MM.1S (cell line): Measurements from ENCODE around the gene ACHE.

Experiments used
- DNase-seq: peaks from one replicate; pipeline ENCODE4 v3.0.0-alpha.2; 2015
- H2AFZ ChIP-seq: fragments of 300-600 bp; sonication (generic); 2 replicates; pipeline ENCODE4 v1.6.0; 2016; ENCODE audit warnings: antibody characterized with exemption, low read length
- H3F3A ChIP-seq: fragments of 300-600 bp; sonication (generic); 2 replicates; pipeline ENCODE4 v1.6.1; 2016; ENCODE audit warnings: mild to moderate bottlenecking, antibody characterized with exemption, low read length, moderate library complexity, mixed read lengths; ENCODE audit not compliant: insufficient read depth
- H3K27ac ChIP-seq: fragments of 300-600 bp; sonication (generic); 2 replicates; pipeline ENCODE4 v1.5.1; 2016; ENCODE audit warnings: mild to moderate bottlenecking, low read length
- H3K27me3 ChIP-seq: fragments of 300-600 bp; sonication (generic); replicated peaks from 2 replicates; pipeline ENCODE4 v1.6.0; 2016; ENCODE audit warnings: low read length; ENCODE audit not compliant: insufficient read depth
- H3K36me3 ChIP-seq: fragments of 300-600 bp; sonication (generic); replicated peaks from 2 replicates; pipeline ENCODE4 v1.6.1; 2016; ENCODE audit warnings: mild to moderate bottlenecking, low read length, mixed read lengths; ENCODE audit not compliant: insufficient read depth
- H3K4me1 ChIP-seq: fragments of 300-600 bp; sonication (generic); 2 replicates; pipeline ENCODE4 v1.6.1; 2016; ENCODE audit warnings: low read length, mixed read lengths
- H3K4me2 ChIP-seq: fragments of 300-600 bp; sonication (generic); 2 replicates; pipeline ENCODE4 v1.6.0; 2016; ENCODE audit warnings: low read depth, low read length
- H3K4me3 ChIP-seq: fragments of 300-600 bp; sonication (generic); 2 replicates; pipeline ENCODE4 v1.5.1; 2016; ENCODE audit warnings: low read length, mixed read lengths
- H3K79me2 ChIP-seq: fragments of 300-600 bp; sonication (generic); 2 replicates; pipeline ENCODE4 v1.6.1; 2016; ENCODE audit warnings: mixed run types, low read length, mixed read lengths
- H3K9ac ChIP-seq: fragments of 300-600 bp; sonication (generic); 2 replicates; pipeline ENCODE4 v1.6.1; 2016; ENCODE audit warnings: low read length, mixed read lengths
- H3K9me2 ChIP-seq: fragments of 300-600 bp; sonication (generic); replicated peaks from 2 replicates; pipeline ENCODE4 v1.6.1; 2016; ENCODE audit warnings: mild to moderate bottlenecking, low read length, mixed read lengths; ENCODE audit not compliant: insufficient read depth
- H3K9me3 ChIP-seq: fragments of 300-600 bp; sonication (generic); replicated peaks from 2 replicates; pipeline ENCODE4 v1.6.1; 2016; ENCODE audit warnings: mild to moderate bottlenecking, low read length, mixed read lengths; ENCODE audit not compliant: insufficient read depth
- H4K20me1 ChIP-seq: fragments of 300-600 bp; sonication (generic); 2 replicates; pipeline ENCODE4 v1.6.1; 2016; ENCODE audit warnings: mild to moderate bottlenecking, low read length, moderate library complexity, mixed read lengths; ENCODE audit not compliant: insufficient read depth
- CTCF ChIP-seq: fragments of 300-600 bp; sonication (generic); IDR thresholded peaks from 2 replicates; pipeline ENCODE4 v1.5.1; 2016; ENCODE audit warnings: antibody characterized with exemption, low read length, mixed read lengths
- EZH2 ChIP-seq: fragments of 300-600 bp; sonication (generic); optimal IDR thresholded peaks from 2 replicates; pipeline ENCODE3; 2017; ENCODE audit warnings: low read depth, mild to moderate bottlenecking, antibody characterized with exemption, low read length, mixed read lengths
- EZH2phosphoT487 ChIP-seq: fragments of 300-600 bp; sonication (generic); IDR thresholded peaks from 2 replicates; pipeline ENCODE4 v1.6.1; 2018; ENCODE audit warnings: antibody characterized with exemption, low read length

Gene ACHE

GRCh38 chr7:100908512-100908911 lies 12.8 kb upstream of the ACHE start:
- no peaks in the 10 kb centered on the region for H3K4me1 ChIP-seq
- H3K9me2 ChIP-seq, result no peaks in the 10 kb centered on the region
- H3K36me3 ChIP-seq, result no peaks in the 10 kb centered on the region
- H4K20me1 ChIP-seq, result no peaks in the 10 kb centered on the region
- peaks cover 22% of the 10 kb centered on the region for H3K27me3 ChIP-seq
- H3K4me3 ChIP-seq, result no peak overlapping the region
- no peaks in the 10 kb centered on the region for H3F3A ChIP-seq
- DNase-seq, result no peak
- no peaks in the 10 kb centered on the region for H3K79me2 ChIP-seq
- no peak overlapping the region for H3K4me2 ChIP-seq
- no peak overlapping the region for H3K9ac ChIP-seq
- H3K27ac ChIP-seq, result no peak overlapping the region
- H3K9me3 ChIP-seq, result no peaks in the 10 kb centered on the region
- TF ChIP-seq CTCF (no peak), EZH2phosphoT487 (no peak), EZH2 (no peak)
- H2AFZ ChIP-seq, result no peak overlapping the region

GRCh38 chr7:100902638-100903037 lies 7.0 kb upstream of the ACHE start:
- DNase-seq, result no peak
- Histone ChIP-seq H4K20me1 (no peaks in the 10 kb centered on the region), H3F3A (peaks cover 4% of the 10 kb centered on the region; the same call in 1 of the 2 replicates), H3K4me1 (peaks cover 5% of the 10 kb centered on the region), H2AFZ (no peak overlapping the region), H3K4me2 (no peak overlapping the region), H3K27ac (no peak overlapping the region), H3K27me3 (peaks cover 13% of the 10 kb centered on the region), H3K9me3 (no peaks in the 10 kb centered on the region), H3K9ac (no peak overlapping the region), H3K79me2 (no peaks in the 10 kb centered on the region), H3K36me3 (no peaks in the 10 kb centered on the region), H3K9me2 (no peaks in the 10 kb centered on the region), H3K4me3 (no peak overlapping the region)
- TF ChIP-seq EZH2phosphoT487 (no peak), CTCF (no peak), EZH2 (no peak)

- H3K9ac ChIP-seq, result no peak overlapping the region
- no peaks in the 10 kb centered on the region for H3K79me2 ChIP-seq
- no peak overlapping the region for H3K4me3 ChIP-seq
- peaks cover 18% of the 10 kb centered on the region for H3K27me3 ChIP-seq
- H3K4me1 ChIP-seq, result peaks cover 5% of the 10 kb centered on the region
- no peaks in the 10 kb centered on the region for H4K20me1 ChIP-seq
- DNase-seq, result peak; percentile 63
- no peak overlapping the region for H3K27ac ChIP-seq
- H3K9me2 ChIP-seq, result no peaks in the 10 kb centered on the region
- no peak overlapping the region for H2AFZ ChIP-seq
- no peak for TF ChIP-seq CTCF
- TF ChIP-seq EZH2, result no peak
- no peak for TF ChIP-seq EZH2phosphoT487
- no peaks in the 10 kb centered on the region for H3K36me3 ChIP-seq
- peaks cover 4% of the 10 kb centered on the region; the same call in 1 of the 2 replicates for H3F3A ChIP-seq
- H3K9me3 ChIP-seq, result no peaks in the 10 kb centered on the region
- H3K4me2 ChIP-seq, result peak overlapping the region; percentile 34; the same call in 1 of the 2 replicates
These were observed 6.2 kb upstream of the ACHE start for GRCh38 chr7:100901921-100902332.
